Renal pelvis (tissue), 4 donors: Measurements from ENCODE around the gene SP3. TPM values are rescaled to one million over a fixed set of nuclear protein-coding genes. Genes with fewer than 3 reads are reported as not detected.
A peak's percentile ranks its signal among the peaks of the same experiment; 100 is the strongest.

ENCODE experiments used
- DNase-seq: peaks from one replicate; pipeline ENCODE4 v3.0.0-alpha.2; 2013
- polyA plus RNA-seq, 3 donors: library from polyadenylated mRNA; unstranded; fragments of 120-200 nt; gene quantifications; one replicate each; pipeline ENCODE4 v1.2.1, GENCODE V29; 2013; ENCODE audit not compliant: insufficient read length in 3 of 3

The SP3 gene
- polyA plus RNA-seq, 3 donors = 104 to 107 (median 105) TPM

GRCh38 chr2:173948842-173949241 is 16.3 kb downstream of the SP3 start:
- DNase-seq = no peak

GRCh38 chr2:173948198-173948597 is 17.0 kb downstream of the SP3 start:
- DNase-seq = no peak

- DNase-seq = no peak
Measured at GRCh38 chr2:173947131-173947530, 18.0 kb downstream of the SP3 start.

GRCh38 chr2:173943738-173944137 is 21.4 kb downstream of the SP3 start:
- DNase-seq = no peak

GRCh38 chr2:173942861-173943523 is 22.2 kb downstream of the SP3 start:
- no peak for DNase-seq

- DNase-seq = no peak
Measured at GRCh38 chr2:173941567-173941966, 23.6 kb downstream of the SP3 start.

GRCh38 chr2:173940208-173941020 is 24.8 kb downstream of the SP3 start:
- no peak for DNase-seq

- DNase-seq = no peak
Measured at GRCh38 chr2:173938700-173939384, 26.3 kb downstream of the SP3 start.

GRCh38 chr2:173935305-173935704 is 29.9 kb downstream of the SP3 start:
- DNase-seq = peak; percentile 8

- no peak for DNase-seq
Measured at GRCh38 chr2:173934895-173935294, 30.3 kb downstream of the SP3 start.

- no peak for DNase-seq
Measured at GRCh38 chr2:173931751-173932150, 33.4 kb downstream of the SP3 start.

GRCh38 chr2:173929441-173929840 is 35.7 kb downstream of the SP3 start:
- no peak for DNase-seq

GRCh38 chr2:173926875-173927274 is 38.3 kb downstream of the SP3 start:
- DNase-seq = no peak

GRCh38 chr2:173924285-173924684 is 40.9 kb downstream of the SP3 start:
- DNase-seq = no peak

GRCh38 chr2:173922760-173923159 is 42.4 kb downstream of the SP3 start:
- DNase-seq = no peak

GRCh38 chr2:173922068-173922467 is 43.1 kb downstream of the SP3 start:
- DNase-seq = no peak

GRCh38 chr2:173914055-173914927 is 50.9 kb downstream of the SP3 start:
- no peak for DNase-seq

GRCh38 chr2:173909846-173910245 is 55.3 kb downstream of the SP3 start:
- no peak for DNase-seq

- DNase-seq = no peak
Measured at GRCh38 chr2:173906626-173907025, 58.5 kb downstream of the SP3 start.

GRCh38 chr2:173903601-173904394 is 61.4 kb downstream of the SP3 start:
- DNase-seq = no peak

GRCh38 chr2:173898996-173899395 is 66.2 kb downstream of the SP3 start:
- no peak for DNase-seq
